Measurements from ENCODE around the gene KRT79.

Gene KRT79

GRCh38 chr12:52826611-52827498, 7.3 kb downstream of the KRT79 start:
- ChIA-PET POLR2A (no interaction called here), CTCF (interaction anchor here (1.0 kb wide), 1 partner anchor 10 kb away, joined by 3 read pairs; no protein-coding TSS in a partner anchor)
- H3K4me3 ChIP-seq (ENCODE audit: low read depth, low read length) = no peak overlapping the region
- no peak for DNase-seq (ENCODE audit: low read depth, low spot score)
- TF ChIP-seq CTCF (IDR thresholded peaks at IDR 0.05; ENCODE audit: insufficient read depth, low read length, missing control alignments) = no peak

- ChIA-PET POLR2A (no interaction called here), CTCF (interaction anchor here (1.2 kb wide), 1 partner anchor 45 kb away, joined by 3 read pairs; no protein-coding TSS in a partner anchor)
- no peak for DNase-seq (ENCODE audit: low read depth, low spot score)
- TF ChIP-seq CTCF (IDR thresholded peaks at IDR 0.05; ENCODE audit: insufficient read depth, low read length, missing control alignments) = no peak
- no peak overlapping the region for H3K4me3 ChIP-seq (ENCODE audit: low read depth, low read length)
These were observed 8.2 kb downstream of the KRT79 start for GRCh38 chr12:52825961-52826360.

- POLR2A ChIA-PET = no interaction called here
- CTCF ChIA-PET = no interaction called here
These were observed 9.2 kb downstream of the KRT79 start for GRCh38 chr12:52824741-52825410.

DNA sequence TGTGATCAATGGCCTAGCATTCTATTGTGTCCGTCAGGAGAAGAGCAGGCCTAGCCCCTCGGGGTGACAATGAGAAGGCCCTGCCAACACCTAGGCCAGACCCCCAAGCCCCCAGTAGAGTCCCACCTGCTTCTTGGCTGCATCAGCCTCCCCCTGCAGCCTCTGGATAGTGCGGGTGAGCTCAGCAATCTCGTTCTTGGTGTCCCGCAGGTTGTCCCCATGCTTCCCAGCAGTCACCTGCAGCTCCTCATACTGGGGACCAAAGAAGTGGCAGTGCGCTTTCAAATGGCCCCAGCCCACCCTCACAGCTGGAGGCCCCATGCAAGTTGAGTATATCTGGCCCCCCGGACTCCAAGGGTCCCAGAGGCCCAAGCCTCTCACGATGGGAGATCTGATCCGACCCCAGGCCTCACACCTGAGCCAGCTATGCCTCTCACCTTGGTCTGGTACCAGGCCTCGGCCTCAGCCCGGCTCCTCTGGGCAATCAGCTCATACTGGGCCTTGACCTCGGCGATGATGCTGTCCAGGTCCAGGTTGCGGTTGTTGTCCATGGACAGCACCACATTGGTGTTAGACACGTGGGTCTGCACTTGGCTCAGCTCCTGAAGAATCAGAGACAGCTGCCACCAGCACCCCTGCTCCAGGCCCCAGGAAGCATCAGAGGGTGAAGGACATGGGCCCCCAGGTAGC, 10.2 kb downstream of the KRT79 start:
- no peak for DNase-seq (ENCODE audit: low read depth, low spot score)
- ChIA-PET CTCF (no interaction called here), POLR2A (no interaction called here)
- TF ChIP-seq CTCF (IDR thresholded peaks at IDR 0.05; ENCODE audit: insufficient read depth, low read length, missing control alignments) = no peak
- H3K4me3 ChIP-seq (ENCODE audit: low read depth, low read length) = no peak overlapping the region

More at GRCh38 chr12:52824741-52825410, 9.2 kb downstream of the KRT79 start:
- no peak overlapping the region for H3K4me3 ChIP-seq (ENCODE audit: low read depth, low read length)
- DNase-seq (ENCODE audit: low read depth, low spot score) = no peak
- no peak for TF ChIP-seq CTCF (IDR thresholded peaks at IDR 0.05; ENCODE audit: insufficient read depth, low read length, missing control alignments)

DNA sequence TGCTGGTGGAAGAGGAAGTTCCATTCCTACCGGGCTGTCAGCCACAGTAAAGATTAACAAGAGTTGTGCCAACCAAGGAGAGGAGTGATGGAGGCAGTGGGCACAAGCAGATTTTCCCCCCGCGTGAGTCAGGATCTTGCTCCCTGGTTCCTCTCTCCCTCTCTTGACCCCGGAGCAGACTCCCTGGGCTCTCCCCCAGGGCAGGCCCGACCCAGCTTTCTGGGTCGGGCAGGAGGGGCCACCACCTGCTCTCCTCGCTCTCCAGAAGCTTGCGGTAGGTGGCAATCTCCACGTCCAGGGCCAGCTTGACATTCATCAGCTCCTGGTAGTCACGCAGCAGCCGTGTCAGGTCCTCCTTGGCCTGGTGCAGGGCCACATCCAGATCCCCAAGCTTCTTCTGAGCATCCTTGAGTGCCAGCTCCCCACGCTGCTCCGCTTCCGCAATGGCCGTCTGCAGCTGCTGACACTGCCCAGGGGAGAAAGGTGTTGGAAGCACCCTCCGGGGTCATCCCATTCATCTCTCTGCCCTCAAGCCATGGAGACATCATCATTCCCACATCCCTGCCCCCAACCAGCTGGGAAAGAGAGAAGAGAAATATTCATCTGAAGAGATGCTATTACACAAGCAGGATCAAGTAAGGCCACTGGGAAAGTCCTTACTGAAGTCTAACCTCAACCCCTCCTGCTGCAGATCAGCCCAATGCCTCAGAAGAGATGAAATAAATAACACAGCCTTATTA, 11.2 kb downstream of the KRT79 start:
- DNase-seq (ENCODE audit: low read depth, low spot score) = no peak
- H3K4me3 ChIP-seq (ENCODE audit: low read depth, low read length) = no peak overlapping the region
- TF ChIP-seq CTCF (IDR thresholded peaks at IDR 0.05; ENCODE audit: insufficient read depth, low read length, missing control alignments) = no peak
- CTCF ChIA-PET = interaction anchor here (1.2 kb wide), 1 partner anchor 10 kb away, joined by 4 read pairs; no protein-coding TSS in a partner anchor
- POLR2A ChIA-PET = no interaction called here
